HG02938 (cell line): Measurements from ENCODE around the gene AKT2.

Experiments used
- ATAC-seq: cut with Tn5 transposase; IDR thresholded peaks from one replicate; pipeline ENCODE4 v1.9.1; 2021; ENCODE audit warnings: mild to moderate bottlenecking, moderate library complexity; ENCODE audit not compliant: unreplicated experiment

AKT2 gene

DNA sequence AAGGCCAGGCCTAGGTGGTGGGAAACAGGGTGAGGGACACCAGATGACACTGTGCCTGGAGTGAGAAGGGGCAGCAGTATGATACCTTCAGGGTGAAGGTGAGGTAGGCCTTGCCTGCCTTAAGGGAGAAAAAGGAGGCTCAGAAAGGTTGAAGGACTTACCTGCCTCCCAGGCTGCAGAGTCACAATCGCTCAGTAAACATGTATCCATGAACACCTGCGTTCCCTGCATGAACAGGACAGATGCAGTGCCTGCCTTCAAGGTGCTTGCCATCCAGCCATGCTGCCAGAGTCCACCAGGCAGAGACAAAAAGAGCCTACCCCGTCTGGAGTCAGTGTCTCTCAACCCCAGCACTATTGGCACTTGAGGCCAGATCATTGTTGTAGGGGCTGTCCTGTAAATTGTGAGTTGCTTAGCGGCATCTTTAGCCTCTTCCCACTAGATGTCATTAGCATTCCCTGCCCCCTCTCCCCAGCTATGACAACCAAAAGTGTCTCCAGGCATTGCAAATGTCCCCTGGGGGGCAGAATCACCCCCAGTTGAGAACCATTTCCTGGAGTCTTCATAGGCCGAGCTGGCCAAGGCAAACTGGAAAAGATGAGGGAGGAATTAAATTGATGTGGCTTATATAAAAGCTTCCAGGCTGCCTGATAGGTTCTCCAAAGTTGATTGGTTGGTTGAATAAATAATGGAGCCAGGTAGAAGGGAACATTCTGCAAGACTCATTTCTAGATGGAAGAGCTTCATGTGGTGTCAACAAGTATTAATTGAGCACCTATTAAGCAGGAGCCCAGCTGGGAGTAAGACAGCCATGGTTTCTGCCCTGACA, 92.2 kb downstream of the AKT2 start:
- no peak for ATAC-seq

GRCh38 chr19:40191836-40192646, 93.1 kb downstream of the AKT2 start:
- ATAC-seq, result no peak

DNA sequence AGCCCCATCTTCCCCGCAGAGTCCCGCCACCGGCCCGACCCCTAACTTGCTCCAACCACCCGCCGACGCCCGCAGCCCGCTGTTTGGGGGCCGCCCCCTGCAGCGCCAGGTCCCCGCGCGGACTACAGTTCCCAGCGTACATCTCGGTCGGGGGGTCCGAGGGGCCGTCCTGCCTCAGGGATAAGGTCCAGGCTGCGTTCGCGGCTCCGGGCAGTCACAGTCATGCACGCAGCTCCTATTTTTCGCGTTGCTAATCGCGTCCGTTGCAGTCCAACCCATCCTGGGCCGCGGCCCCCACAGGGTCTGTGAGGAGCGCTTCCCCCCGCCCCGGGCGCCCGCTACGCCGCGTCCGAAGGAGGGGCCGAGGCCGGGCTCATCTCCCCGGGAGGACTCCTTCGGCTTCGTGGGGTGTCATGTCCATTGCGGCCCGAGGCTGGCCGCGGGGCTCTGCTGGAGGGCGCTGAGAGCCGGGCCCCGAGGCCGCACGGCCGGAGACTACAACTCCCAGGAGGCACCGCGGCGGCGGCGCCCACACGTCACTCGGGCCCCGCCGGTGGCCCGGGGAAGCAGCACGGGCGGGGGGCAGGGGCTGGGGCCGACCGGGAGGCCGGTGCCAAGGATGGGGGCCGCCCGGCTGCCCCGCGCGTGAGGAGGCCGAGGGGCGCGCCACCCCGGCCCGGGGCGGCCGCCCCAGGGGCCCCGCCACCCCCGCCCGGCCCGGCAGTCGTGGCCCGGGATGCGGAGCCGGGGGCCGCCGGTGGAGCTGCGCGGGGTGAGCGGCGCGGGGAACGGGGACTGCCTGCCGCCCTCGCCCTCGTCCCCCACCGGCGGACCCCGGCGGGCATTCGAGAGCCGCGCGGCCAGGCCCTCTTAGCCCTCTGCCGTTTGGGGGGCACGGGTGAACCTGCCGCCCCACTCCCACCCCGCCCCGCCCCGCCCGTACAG, 94.0 kb downstream of the AKT2 start, which contains the start of gene MAP3K10:
Gene MAP3K10 (plus strand): TSS at position 536 of the 945 bp plus-strand sequence. CDS start 606 bp downstream, outside the sequence.
- peak; percentile 65 for ATAC-seq

GRCh38 chr19:40184273-40184672, 100.9 kb downstream of the AKT2 start:
- no peak for ATAC-seq
